Transverse colon (tissue), 3 donors: ENCODE results near the gene SOBP.

Source experiments
- POLR2A ChIP-seq: fragments of 450-650 bp; IDR thresholded peaks from one replicate; pipeline ENCODE4 v1.6.1; 2016; ENCODE audit warnings: antibody characterized with exemption, mild to moderate bottlenecking, moderate library complexity
- TF ChIP-seq, protein P1 (sequence below), 5 experiments: fragments of 200-600 bp in 3 of 5; fragments of 450-650 bp in 2 of 5; sonication (generic) in 3 of 5; IDR thresholded peaks; 1 replicate in 2 of 5; 2 replicates in 3 of 5; pipeline ENCODE4 v1.5.1; 2016 to 2017; ENCODE audit warnings: antibody characterized with exemption in 5 of 5, inconsistent platforms in 3 of 5, mild to moderate bottlenecking in 2 of 5, moderate library complexity in 1 of 5

DNA sequence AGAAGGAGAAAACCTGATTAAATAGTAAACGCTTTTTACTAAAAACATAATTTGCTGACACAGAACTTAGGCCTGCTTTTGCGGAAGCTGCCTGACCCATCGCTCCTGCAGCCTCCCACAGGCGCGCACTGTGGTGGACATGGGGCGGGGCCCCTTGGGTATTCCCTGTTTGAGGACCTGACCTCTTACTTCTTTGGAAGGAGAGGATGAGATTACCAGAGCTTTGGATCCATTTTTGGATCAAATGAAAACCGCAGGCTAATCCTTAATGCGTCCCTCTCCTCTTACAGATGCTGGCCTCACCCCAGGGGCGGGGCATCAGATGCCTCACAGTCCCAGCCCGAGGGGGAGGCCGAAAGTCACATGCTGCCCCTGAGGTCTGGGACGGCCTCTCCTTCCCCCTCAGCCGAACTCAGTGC, 183.2 kb downstream of the SOBP start:
- TF ChIP-seq, protein P1, sequence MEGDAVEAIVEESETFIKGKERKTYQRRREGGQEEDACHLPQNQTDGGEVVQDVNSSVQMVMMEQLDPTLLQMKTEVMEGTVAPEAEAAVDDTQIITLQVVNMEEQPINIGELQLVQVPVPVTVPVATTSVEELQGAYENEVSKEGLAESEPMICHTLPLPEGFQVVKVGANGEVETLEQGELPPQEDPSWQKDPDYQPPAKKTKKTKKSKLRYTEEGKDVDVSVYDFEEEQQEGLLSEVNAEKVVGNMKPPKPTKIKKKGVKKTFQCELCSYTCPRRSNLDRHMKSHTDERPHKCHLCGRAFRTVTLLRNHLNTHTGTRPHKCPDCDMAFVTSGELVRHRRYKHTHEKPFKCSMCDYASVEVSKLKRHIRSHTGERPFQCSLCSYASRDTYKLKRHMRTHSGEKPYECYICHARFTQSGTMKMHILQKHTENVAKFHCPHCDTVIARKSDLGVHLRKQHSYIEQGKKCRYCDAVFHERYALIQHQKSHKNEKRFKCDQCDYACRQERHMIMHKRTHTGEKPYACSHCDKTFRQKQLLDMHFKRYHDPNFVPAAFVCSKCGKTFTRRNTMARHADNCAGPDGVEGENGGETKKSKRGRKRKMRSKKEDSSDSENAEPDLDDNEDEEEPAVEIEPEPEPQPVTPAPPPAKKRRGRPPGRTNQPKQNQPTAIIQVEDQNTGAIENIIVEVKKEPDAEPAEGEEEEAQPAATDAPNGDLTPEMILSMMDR (IDR thresholded peaks at IDR 0.05): no peak
- no peak for TF ChIP-seq POLR2A
